CD4-positive, alpha-beta T cell treated with Interleukin-6 for 4 hours (primary cell): Measurements from ENCODE around the gene JMJD1C.
A peak's percentile ranks its signal among the peaks of the same experiment; 100 is the strongest.

Experiments
- DNase-seq: peaks from one replicate; pipeline ENCODE4 v3.0.0-alpha.2; 2020; ENCODE audit warnings: mixed read lengths

JMJD1C gene

DNA sequence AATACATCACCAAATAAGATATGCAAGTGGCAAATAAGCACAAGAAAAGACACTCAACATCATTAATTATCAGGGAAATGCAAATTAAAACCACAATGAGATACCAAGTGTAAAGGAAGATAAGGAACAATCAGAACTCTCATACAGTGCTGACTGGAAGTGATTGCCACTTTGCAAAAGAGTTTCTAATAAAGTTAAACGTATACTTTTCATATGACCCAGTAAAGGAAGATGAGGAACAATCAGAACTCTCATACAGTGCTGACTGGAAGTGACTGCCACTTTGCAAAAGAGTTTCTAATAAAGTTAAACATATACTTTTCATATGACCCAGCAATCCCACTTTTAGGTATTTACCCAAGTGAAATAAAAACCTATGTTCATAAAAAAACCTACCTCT is 12.2 kb upstream of the JMJD1C start:
- DNase-seq: no peak

DNA sequence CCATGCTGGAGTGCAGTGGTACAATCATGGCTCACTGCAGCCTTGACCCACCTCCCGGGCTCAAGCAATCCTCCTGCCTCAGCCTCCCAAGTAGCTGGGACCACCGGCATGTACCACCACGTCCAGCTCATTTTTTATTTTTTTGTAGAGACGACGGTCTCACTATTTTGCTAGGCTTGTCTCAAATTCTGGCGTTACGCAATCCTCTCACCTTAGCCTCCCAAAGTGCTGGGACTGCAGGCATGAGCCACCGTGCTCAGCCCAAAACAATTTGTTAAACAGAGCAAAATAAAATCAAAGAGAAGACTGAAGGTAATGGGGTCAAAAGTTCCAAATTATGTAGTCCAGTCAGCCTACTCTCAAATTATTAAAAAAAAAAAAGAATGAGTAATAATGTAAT is 8.7 kb upstream of the JMJD1C start:
- DNase-seq: no peak

DNA sequence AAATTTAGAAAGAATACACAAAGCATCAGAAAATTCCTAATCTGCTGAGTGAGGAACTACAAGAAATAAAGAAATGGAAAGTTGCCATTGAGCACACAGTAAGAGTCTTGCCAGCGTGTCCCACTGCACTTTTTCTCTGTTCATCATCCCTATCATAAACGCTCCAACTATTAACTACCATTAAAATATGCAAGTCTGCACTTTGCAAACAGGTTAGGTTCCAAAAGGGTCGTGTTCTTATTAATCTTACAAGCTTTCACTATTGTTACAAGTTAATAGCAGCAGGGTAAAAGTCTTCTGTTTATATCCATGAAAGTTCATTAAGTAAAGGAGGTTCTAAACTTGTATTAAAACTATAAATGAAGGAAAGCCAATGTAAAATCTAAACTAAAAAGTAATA is 5.2 kb upstream of the JMJD1C start:
- no peak for DNase-seq

DNA sequence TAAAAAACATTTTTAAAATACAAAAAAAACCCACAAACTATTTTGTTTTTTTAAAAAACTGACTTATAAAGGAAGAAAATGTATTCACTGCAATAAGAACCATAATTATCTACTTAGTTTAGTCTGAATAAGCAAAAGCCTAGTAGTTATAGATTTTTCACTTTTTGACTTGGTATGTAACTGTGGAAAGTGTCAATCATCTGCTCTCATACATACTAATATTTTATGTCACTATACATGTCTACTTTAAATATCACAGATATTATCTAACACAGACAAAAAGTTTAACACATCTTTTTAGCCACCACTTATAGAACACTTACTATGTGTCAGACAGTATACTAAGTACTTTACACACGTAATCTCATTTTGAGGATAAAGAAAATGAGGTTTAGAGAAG is 3.2 kb upstream of the JMJD1C start:
- no peak for DNase-seq

DNA sequence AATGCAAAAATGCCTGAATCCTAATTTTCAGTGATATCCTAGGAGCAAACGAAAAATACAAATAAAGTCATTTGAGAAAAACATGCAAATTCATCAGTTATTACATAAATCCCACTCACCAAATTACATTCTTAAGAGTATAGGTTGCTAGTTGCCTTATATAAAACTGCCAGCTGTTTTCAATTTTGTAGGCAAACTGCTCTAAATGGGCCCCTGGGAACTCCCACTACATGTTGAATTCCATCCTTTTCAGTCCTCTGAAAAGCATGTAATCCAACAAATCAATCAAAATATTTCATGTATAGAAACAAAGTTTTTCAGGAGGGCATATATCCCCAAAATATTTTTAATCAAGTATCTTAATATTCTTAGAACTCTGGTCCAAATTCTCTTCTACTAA is 2.1 kb upstream of the JMJD1C start:
- no peak for DNase-seq

DNA sequence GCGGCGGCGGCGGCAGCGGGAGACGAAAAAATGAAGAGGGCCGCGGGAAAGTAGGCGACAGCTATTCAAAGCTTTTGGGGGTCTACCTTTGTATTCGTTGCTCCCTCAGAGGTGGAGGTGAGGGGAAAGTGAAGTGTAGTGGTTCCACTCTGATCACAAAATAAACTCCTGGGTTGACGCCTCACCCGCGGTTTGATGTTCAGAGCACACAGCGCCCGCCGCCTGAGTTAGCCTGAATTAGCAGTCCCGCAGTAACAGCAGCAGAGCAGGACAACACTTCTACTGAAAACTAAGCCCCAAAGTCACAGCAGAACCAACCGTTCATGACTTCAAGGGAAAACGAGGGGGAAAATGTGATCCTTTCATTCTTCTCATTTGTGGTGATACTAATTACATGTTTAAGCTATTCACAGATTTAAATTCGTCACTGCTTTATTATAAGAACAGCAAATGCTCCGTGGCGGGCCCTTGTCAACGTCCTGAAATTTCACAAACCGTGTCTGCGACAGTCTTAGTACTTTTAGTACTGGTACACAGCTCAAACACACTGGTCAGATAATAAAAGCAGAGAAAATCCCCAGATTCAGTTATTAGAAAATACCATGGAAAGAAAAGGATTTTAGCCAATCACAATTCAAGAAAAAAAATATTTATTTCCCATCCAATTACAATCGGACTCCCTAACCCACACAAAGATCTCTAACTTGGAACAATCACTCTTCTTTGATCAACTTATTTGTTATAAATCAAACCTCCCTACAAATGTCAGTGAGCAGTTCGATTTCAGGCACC is 563 bp upstream of the JMJD1C start:
- peak; percentile 54 for DNase-seq

DNA sequence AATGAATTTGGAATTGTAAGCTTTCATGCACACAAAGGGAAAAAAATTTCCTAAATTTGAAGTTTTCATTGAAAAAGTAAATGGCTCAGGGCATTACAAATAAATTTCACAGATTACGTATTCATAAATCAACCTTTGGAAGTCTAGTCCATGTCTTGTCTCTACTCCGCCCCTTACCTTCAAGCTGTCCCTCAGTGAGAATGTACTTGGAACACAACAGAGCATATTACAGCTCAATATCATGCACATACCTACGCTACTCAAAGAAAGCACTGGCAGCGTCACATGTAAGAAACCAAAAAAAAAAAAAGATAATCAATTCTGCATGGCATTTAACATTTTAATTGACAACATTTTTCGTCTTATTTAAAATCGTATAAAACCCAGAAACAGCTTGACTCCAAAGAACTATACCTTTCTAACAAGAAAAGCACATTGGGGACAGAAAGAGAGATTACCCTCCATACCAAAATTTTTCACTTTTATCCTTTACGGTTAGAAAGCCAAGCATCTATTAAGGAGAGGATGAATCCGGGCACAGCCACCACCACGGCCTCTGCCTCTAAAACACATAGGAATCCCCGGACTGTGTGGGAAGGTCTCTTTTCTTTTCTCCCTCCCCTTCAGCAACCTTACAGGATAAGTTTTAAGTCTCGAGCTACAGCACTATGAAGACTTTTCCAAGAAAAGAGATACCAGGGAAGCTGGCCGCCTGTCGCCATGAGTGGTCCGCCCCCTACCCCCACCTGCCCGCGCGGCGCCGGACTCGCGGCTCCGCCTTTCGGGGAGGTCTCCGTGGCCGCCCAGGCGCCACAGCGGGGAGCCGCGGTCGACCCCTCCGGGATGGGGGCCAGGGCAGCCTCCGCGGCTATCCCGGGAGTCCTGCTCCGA is 1.1 kb downstream of the JMJD1C start:
- no peak for DNase-seq

DNA sequence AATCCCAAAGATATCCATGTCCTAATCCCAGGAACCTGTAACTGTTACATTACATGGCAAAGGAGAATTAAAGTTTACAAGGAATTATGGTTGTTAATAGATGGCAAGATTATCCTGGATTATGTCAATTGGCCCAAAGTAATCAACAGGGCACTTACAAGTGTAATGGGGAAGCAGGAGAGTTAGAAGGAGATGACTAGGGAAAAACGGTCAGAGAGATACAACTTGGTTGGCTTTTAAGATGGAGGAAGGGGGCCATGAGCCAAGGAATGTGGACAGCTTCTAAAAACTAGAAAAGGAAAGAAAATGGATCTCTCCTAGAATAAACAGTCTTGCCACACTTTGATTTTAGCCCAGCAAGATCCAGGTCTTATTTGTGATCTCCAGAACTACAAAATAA is 3.3 kb downstream of the JMJD1C start:
- no peak for DNase-seq

DNA sequence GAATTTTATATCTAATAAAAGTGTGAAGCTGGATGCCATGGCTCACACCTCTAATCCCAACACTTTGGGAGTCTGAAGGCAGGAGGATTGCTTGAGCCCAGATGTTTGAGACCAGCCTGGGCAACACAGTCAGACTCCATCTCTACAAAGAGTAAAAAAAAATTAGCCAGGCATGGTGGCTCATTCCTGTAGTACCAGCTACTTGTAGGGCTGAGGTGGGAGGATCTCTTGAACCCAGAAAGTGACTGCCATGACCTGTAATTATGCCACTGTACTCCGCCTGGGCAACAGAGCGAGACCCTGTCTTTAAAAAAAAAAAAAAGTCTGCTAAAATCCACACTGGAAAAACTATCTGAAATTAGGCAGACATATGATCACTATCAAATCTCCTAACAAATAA is 7.6 kb downstream of the JMJD1C start:
- DNase-seq: no peak

DNA sequence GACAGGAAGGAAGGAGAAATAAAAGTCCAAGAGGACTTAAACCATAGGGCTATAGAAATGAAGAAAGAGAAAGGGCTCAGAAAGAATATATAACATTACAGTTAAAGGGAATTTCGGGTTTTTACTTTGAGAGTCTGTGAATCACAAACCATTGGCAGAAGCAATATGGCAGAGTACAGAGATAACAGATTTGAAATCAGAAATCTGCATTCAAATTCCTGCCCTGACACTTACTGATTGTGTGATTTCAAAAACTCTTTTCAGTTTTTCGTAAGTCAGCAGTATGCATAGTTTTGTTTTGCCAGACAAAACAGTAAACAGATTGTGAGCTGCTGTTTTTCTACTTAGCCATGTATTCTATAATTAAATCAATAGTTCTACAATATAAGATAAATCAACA is 8.2 kb downstream of the JMJD1C start:
- no peak for DNase-seq

DNA sequence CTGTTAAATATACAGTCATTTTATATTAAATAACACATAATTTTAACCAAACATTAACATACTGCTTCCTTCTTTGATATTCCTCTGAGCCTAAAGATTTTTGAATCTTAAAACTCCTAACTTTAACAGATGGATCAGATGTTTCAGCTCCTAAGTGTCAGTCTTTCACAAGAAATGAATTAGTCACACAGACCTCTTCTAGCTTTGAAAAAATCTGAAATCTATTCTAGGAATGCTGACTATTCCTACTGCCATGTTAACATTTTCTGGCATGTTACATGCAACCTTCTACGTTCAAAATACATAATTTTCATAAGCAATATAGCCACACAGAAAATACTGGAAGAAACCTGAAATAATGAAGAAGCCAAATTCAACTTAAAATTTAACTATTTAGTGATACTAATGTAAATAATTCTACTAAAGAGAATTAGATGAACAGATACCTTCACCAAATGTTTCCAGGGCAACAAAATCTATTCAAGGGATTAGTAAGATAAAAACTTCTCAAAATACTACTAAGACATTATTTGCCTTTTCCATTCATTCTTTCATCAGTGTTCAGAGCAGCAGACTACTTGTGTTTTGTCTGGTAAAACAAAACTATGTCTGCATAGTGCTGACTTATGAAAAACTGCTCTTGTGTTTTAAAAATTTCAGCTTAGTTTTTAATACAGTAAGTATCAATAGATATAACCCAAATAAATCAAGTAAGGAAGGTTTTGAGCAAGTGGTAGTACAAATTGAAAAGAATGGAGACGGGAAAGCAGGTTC is 9.2 kb downstream of the JMJD1C start:
- DNase-seq: no peak

DNA sequence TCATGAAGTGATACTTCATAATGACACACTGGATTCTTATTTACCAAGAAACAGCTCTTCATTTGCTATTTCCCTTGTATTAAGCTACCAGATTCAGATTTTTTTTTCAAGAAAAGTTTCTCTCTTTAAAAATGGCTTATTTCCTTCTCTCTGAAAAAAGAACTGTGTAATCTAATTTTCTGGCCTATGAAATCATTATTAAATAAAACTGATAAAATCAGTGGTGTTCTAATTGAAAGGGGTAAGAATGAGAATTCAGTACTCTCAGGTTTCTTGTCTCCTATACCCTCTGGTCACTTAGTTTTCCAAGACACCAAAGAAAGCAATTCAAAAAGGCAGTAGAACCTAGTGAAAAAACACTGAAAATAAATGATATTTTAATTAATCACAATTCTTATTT is 10.3 kb downstream of the JMJD1C start:
- no peak for DNase-seq

DNA sequence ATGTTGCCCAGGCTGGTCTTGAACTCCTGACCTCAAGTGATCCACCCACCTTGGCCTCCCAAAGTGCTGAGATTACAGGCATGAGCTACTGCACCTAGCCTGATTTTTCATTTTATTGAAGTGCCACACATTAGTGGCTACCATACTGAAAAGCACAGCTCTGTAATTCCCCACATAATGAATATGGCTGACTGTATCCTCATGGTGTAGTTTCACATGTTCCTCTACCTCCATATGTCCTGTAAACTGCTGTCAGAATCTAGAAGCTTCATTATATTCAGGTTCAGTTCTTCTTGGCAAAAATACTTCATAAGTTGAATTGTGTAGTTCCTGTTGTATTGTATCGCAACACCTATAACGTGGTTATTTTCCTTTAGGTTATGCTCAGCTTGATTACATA is 11.1 kb downstream of the JMJD1C start:
- no peak for DNase-seq

DNA sequence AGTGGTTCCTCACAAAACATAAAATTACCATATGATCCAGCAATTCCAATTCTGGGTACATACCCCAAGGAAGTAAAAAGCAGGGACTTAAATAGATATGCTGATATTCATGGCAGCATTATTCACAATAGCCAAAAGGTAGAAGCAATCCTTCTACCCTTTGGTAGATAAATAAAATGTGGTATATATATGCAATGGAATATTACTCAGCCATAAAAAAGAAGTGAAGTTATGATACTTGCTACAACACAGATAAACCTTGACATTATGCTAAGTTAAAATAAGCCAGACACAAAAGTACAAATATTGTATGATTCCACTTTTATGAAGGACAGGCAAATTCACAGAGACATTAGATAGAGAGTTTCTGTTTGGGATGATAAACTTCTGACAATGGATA is 13.3 kb downstream of the JMJD1C start:
- no peak for DNase-seq

DNA sequence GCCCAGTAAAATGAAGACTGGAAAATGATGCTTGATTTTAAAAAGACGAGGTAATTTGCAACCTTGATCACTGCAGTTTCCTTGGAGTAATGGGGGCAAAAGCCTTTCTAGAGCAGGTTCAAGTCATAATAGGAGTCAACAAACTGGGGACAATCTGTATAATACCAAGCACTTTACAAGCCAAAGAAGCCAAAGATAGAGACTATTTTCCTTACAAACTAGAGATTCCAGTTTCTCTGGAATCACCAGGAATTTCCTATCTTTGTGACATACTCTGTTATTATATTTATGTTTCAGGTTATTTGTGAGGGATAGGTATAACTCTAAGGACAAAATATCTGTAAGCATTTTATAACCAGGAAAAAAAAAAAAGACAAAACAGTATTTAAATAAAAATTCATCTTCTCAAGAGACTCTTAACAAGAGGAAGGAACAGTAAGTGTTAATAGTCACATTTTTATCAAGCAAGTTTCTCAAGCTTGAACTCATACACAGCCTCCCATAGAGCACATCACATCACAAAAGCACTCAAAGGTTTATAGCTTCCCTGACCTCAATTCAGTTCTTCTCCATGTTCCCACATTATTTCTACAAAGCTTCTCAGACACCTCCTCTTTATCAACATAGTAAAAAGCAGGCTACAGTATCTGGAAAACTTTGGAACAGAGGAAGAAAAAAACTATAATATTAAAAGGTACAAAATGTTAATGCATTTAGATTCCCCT is 18.9 kb downstream of the JMJD1C start:
- no peak for DNase-seq

DNA sequence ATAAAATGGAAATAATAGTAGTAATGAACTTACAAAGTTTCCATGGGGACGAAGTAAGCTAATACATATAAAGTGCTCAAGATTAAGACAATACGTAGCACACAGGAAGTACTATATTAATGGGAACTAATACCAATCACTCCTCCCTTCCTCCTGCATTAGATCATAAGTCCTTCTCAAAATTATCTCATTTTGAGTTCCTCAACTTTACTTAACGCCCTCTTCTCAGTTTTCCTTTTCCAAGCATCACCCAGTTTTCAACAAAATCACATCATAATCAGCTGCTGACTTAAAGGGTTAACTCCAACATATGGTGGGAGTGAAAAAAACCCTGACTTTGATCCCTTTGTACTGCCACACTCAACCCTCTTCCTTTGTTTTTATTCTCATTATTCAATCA is 24.4 kb downstream of the JMJD1C start:
- DNase-seq: no peak

DNA sequence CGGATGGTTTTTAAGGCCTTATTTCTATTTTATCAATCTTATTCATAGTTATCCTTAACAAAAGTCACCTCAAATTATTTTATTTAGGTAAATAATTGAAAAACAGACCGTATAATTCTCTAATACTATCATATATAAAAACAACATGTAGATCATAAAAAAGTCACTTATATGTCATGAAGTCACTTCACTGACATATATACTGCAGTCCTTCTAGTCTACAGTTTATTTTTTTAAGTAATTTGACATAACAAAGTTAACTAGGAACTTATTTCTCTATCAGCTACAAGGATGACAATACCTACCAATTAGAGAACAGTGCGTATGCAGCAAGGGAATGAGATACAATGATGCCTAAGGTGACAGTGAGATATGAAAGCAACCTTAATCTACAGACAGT is 26.2 kb downstream of the JMJD1C start:
- no peak for DNase-seq

DNA sequence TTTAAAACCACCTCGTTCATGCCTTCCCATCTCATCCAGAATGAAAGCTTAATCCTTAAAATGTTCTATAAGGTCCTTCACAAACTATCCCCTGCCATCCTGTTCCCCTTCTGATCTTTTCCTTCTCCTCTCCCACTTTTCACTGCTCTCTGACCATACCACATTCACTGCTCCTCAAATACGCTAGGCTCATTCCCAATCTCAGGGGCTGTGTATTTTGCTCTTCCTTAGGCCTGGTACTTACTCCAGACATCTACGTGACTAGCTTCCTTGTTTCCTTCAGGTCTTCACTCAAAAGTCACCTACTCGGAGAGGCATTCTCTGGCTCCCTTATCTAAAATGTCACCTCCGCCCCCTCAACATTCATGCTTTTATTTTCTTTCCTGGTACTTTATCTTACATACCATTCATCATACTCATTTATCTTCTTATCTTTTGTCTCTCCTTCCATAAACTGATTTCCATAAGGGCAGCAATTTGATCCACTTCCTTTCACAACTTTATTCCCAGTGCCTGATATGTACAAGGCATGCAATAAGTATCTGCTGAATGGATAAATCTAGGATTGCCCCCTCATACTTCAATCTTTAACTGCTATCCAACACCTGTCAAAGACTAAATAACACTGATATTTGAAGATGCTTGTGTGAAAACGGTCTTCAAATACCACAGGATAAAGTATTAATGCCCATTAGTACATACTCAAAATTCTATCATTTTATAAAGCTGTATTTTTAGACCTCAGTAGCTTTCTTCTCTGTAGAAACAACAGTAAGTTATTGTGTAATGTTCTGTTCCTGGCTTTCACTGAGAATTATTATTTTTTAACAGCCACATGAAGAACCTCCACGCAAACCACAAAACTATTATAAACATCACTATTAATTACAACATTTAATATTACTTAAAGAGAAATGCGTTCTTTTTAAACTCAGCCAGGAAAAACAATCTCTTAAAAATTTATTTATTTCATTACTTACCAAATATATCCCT is 27.0 kb downstream of the JMJD1C start:
- DNase-seq: no peak

DNA sequence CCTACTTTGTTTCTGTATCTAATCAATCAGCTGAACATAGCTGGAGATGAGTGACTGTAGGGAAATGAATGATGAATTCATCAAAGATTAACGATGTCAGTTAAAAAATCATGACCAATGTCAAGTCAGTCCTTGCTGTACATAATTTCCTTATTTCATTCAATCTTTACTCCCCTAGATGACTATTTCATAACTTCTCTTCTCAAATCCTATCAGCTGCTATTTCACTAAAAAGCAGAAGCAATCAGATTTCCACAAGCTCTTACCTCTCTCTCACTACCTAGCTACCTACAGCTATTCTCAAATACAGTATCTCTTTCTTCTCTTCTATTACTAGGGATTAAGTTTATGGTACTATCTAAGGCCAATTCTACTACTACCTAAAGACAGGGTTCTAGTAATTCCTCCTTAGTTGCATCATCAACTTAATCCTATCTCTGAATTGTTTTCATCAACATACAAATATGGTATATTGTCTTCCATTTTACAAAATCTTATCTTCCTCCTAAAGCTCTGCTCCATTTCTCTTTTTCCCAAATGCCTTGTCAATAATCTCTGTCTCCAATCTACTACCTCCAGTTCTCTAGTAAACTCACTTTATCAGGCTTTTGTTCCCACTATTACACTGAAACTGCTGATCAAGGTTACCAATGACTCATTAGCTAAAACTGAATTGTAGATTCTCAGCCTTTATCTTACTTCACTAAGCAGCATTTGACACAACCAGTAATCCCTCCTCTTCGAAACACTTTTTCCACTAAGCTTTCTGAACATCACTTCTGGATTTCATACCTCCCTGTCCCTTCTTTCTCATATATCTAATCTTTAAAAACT is 28.4 kb downstream of the JMJD1C start:
- DNase-seq: no peak

DNA sequence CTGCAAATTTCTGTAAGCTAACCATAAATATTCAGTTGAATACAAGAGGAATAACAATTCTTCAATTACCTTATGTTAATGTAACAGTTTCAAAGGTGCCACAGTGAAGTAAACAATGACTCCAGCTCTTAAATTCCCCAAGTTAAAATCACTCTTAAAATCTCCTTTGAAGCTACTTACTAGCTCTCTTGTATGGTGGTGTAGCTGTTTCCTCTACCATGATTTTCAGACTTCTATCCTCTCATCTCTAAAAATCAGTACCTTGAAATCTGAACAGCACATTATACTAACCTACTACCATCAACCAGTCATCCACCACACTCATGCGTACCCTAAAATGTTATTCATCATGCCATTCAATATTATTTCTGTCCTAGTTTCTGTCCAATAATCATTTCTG is 29.6 kb downstream of the JMJD1C start:
- no peak for DNase-seq
